ENCODE results near the gene FLCN.

Gene FLCN

GRCh38 chr17:17164156-17164555, 72.8 kb downstream of the FLCN start:
- H3K27ac Mint-ChIP-seq = no peak overlapping the region
- no peaks in the 10 kb centered on the region for H3K9me3 Mint-ChIP-seq
- H3K36me3 Mint-ChIP-seq (ENCODE audit: low read depth) = peaks cover 51% of the 10 kb centered on the region
- no peak overlapping the region for H3K4me3 Mint-ChIP-seq
- H3K4me1 Mint-ChIP-seq (ENCODE audit: low read depth) = no peaks in the 10 kb centered on the region
- no peaks in the 10 kb centered on the region for H3K27me3 Mint-ChIP-seq
